WI38 (cell line): ENCODE results near the gene USP43.
"Not testable (repeated sequence)": the region's sequence is repeated elsewhere in the genome, so short reads cannot be mapped to it uniquely, and the experiment has no call there.

Experiments
- H3K4me3 ChIP-seq: 2 replicates; pipeline ENCODE4 v1.5.1; 2011; ENCODE audit warnings: low read depth, mild to moderate bottlenecking, control low read depth, low read length
- TF ChIP-seq, protein P1 (sequence below): IDR thresholded peaks from 2 replicates; pipeline ENCODE4 v1.5.1; 2012; ENCODE audit warnings: low read depth, mild to moderate bottlenecking, control low read depth, low read length

The USP43 gene

GRCh38 chr17:9645851-9646545 is 681 bp downstream of the USP43 start:
- TF ChIP-seq, protein P1, sequence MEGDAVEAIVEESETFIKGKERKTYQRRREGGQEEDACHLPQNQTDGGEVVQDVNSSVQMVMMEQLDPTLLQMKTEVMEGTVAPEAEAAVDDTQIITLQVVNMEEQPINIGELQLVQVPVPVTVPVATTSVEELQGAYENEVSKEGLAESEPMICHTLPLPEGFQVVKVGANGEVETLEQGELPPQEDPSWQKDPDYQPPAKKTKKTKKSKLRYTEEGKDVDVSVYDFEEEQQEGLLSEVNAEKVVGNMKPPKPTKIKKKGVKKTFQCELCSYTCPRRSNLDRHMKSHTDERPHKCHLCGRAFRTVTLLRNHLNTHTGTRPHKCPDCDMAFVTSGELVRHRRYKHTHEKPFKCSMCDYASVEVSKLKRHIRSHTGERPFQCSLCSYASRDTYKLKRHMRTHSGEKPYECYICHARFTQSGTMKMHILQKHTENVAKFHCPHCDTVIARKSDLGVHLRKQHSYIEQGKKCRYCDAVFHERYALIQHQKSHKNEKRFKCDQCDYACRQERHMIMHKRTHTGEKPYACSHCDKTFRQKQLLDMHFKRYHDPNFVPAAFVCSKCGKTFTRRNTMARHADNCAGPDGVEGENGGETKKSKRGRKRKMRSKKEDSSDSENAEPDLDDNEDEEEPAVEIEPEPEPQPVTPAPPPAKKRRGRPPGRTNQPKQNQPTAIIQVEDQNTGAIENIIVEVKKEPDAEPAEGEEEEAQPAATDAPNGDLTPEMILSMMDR, result no peak
- H3K4me3 ChIP-seq, result no peak overlapping the region

GRCh38 chr17:9646546-9646885 is 1.2 kb downstream of the USP43 start:
- no peak overlapping the region for H3K4me3 ChIP-seq
- TF ChIP-seq, protein P1, result no peak

GRCh38 chr17:9647014-9647413 is 1.7 kb downstream of the USP43 start:
- TF ChIP-seq, protein P1, result no peak
- H3K4me3 ChIP-seq, result no peak overlapping the region

- H3K4me3 ChIP-seq, result no peak overlapping the region
- TF ChIP-seq, protein P1, result no peak
These were observed 3.3 kb downstream of the USP43 start for GRCh38 chr17:9648521-9649110.

- TF ChIP-seq, protein P1, result no peak
- H3K4me3 ChIP-seq, result no peak overlapping the region
These were observed 13.4 kb downstream of the USP43 start for GRCh38 chr17:9658593-9659211.

- no peak overlapping the region for H3K4me3 ChIP-seq
- TF ChIP-seq, protein P1, result no peak
These were observed 15.7 kb downstream of the USP43 start for GRCh38 chr17:9661027-9661426.

GRCh38 chr17:9663511-9663910 is 18.2 kb downstream of the USP43 start:
- H3K4me3 ChIP-seq, result not testable (repeated sequence)
